HL-60/S4 treated with retinoic acid at 250 ng/mL for 4 days and 3 days (cell line): ENCODE data around the gene CIB4.

Experiments
- in situ Hi-C: fragments of 300-500 bp; cut with MboI; formaldehyde crosslinking; loops from 2 replicates; pipeline ENCODE4 v1.7.0; 2022; ENCODE audit warnings: low sequenced_read_pairs

The CIB4 gene

GRCh38 chr2:26556309-26557243, 84.6 kb downstream of the CIB4 start:
- in situ Hi-C loops = no loop called here

- in situ Hi-C loops = no loop called here
These were observed 85.7 kb downstream of the CIB4 start for GRCh38 chr2:26555246-26556133.

- in situ Hi-C loops = no loop called here
These were observed 88.4 kb downstream of the CIB4 start for GRCh38 chr2:26552641-26553374.

DNA sequence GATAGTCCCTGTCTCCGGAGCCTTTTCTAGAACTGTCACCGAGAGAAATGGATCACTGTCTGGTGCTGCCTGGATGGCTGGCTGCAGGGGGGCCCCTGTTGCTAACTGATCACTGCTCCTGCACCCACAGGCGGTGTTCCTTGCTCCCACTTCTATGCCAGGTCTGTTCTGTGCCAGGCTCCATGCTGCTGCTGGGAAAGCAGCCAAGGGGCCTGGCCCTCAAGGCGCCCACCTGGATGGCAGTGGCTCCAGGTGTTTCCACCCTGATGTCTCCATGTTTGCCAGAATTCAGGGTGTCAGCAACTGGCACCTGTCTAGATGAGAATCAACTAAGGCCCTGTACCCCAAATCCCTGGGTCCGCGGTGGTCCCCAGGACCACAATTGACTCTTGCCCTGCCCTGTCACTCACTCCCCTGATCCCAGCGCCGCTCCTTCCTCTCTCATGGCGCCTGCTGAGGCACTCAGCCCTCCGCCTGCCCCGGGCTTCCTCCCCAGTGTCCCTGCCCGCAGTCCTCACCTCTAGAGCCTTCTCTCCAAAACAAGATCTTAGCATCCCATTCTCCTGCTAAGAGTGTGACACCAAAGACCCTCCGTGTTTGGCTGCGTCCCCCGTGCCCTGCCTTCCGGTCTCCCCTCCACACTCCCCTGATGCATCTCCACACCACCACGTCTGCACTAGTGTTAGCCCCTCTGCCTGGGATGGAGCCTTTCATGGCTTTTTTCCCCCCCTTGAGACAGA, 90.7 kb downstream of the CIB4 start:
- in situ Hi-C loops = no loop called here

- in situ Hi-C loops = no loop called here
These were observed 98.3 kb downstream of the CIB4 start for GRCh38 chr2:26542676-26543505.

DNA sequence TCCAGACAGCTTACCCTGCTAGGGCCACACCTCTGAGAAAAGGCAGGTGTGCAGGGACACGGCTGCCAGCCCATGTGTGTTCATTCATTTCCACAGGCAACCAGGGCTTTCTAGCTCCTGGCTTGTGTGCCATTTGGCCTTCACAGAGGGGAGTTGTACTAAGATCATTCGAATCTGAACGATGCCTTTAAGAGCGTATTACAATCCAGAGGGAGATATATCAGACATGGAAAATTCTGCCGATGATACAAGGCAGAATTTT, 99.0 kb downstream of the CIB4 start:
- in situ Hi-C loops = no loop called here

- in situ Hi-C loops = no loop called here
These were observed 99.6 kb downstream of the CIB4 start for GRCh38 chr2:26541401-26542193.

DNA sequence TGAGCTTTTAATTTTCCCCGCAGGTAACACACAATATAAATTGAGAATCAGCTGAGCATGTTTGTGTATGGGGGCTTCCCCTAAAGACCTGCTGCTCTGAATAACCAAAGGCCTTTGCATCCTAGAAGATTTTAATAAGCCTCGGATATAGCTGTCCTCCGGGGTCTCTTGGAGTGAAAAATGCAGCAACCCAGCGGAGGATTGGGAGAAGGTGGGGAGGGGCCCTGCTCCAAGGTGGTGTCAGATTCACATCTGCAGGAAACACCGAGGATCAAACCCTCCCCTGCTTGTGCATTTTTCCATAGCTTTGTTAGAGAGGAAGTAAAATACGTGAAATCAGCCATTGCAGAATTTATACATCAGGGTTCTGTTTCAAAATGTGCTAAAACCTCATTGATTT, 100.2 kb downstream of the CIB4 start:
- in situ Hi-C loops = no loop called here

- in situ Hi-C loops = no loop called here
These were observed 100.9 kb downstream of the CIB4 start for GRCh38 chr2:26540306-26540705.

DNA sequence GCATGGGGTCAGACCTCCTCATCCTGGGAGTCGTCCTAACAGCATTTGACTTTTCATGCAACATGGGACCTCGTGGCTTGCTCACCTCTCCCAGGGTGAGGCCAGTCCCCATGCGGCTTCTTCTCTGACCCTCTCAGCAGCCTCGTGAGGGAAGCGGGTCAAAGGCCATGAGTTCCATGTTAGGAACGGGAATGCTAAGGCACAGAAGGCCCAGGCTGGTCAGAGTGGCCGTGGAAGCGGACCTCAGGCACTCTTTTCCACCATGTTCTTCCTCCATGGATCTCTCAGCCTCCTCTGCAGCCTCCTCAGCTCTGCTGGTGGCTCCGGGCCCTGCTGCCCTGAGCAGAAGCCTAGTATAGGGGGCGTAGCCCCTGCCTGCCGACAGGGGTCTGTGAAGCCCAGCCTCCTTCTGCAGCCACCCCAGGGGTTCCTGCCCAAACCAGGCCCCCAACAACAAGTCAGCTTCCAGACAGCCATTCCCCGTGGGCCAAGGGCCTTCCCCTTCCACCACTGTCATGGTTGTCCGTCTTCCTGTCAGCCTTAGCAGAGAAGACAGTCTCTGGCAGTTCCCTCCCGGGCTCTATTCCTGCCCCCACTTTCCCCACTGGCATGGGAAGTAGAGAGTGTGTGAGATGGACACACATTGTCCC, 103.2 kb downstream of the CIB4 start:
- in situ Hi-C loops = no loop called here

DNA sequence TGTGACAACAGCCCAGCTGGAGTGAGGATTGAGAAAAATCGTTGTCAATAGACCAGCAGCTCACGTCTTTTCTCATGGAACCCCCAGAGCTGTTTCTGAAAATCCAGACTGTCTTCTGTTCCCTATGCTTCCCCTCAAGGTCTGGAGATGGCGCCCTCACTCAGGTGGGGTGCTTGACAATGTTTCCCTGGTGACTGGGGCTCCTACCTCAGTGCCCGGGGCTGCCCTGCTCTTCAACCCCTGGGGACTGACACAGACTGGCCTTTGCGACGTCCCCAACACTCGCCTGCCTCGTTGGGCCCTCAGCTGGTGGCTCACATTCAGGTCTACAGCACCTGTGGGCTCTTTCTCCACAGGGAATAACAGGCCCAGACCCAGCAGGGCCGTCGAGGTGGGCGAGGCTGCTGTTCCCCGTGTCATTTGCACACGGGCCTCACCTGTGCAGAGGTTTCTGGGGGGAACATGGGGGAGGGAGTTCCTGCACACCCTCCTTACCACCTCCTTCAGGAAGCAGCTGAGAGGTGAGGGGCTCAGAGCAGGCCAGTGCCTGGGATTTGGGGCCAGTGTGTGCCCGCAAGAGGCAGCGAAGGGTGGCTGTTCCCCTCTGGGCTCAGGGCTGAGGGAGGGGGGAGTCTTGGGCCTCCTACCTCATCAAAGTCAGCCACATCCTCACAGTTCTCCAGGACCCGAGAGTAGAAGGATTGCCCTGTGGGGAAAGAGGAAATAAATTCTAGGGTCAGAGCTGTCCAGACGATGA, 103.9 kb downstream of the CIB4 start:
- in situ Hi-C loops = no loop called here

- in situ Hi-C loops = no loop called here
These were observed 104.6 kb downstream of the CIB4 start for GRCh38 chr2:26536371-26537068.

GRCh38 chr2:26535663-26536275, 105.4 kb downstream of the CIB4 start:
- in situ Hi-C loops = no loop called here

DNA sequence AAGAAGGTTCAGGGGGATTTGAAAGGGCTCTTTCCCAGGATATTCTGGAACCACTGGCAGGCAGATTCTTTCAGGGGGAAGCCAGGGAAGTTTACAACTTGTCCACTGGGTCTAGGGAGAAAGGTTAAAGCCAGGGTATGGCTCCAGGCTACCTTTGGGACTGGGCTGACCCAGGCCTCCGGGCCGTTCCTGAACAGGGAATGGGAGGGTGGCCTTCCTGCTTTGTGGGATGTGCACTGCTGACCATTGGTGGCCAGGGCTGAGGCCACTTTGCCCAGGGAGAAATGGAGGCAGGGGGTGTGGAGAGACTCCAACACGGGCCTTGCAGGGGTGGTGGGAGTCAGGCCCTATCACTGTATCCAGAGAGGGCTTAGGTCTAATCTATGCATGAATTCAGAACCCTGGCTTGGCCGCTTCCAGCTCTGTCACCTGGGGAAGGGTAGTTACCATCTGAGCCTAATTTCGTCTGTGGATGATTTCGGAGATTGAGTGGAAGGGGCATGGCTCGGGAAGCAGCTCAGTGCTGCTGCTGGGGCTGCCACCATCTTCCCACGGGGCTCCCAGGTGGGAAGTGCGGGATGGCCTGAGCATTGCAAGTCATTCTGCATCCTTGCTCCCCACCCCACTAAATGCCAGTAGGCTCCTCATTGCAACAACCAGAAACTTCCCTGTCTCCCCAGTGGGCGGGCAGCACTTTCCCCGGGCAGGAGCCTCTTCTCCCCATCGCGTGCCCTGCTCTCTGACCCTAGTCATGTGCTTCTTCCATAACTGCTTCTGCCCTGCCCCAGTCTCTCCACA, 106.1 kb downstream of the CIB4 start:
- in situ Hi-C loops = no loop called here

DNA sequence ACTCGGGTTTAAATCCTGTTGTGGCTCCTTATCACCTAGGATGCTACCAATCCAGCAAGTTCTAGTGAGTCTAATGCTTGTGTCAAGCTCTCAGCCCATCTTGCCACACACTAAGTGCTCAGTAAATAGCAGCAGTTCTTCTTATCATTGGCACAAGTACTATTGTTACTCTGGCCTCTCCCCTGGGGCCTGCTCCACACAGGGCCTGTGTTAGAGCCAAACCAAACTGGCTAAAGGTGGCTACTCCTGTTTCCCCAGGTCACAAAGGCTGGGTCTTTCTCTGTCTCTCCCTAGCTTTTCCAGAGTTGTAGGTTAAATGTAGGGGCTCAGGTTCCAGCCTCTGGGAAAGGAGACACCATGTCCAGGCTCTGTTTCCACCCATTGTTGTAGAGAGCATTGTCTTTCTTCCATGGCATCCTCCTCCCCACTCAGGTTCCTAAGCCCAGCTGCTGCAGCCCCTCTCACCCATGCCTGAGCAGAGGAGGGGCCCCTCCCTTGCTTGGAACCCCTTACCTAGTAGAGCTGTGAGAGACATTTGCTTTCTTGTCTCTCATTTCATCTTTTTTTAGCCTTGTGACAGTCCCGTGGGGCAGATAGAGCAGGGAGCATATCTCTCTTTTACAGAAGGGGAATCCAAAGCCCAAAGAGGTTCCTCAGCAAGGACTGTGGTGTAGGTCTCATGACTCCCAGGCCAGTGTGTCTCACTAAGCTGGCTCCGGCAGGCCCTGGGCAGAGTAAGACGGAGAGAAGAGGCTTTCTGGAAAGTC, 106.9 kb downstream of the CIB4 start:
- in situ Hi-C loops = no loop called here
